Dendritic cell treated with granulocyte-macrophage colony-stimulating factor and Interleukin-4, amounts not matched to agents 40 ng/mL and 50 ng/mL, for 4 days (primary cell): ENCODE measurements around the gene LARP1.

ENCODE experiments used
- H3K27ac Mint-ChIP-seq: one replicate; pipeline ENCODE4 v1.8.0; 2022; ENCODE audit warnings: mild to moderate bottlenecking, mixed read lengths
- H3K27me3 Mint-ChIP-seq: one replicate; pipeline ENCODE4 v1.8.0; 2022; ENCODE audit warnings: mild to moderate bottlenecking, mixed read lengths
- H3K36me3 Mint-ChIP-seq: one replicate; pipeline ENCODE4 v1.8.0; 2022; ENCODE audit warnings: low read depth, mixed read lengths
- H3K4me1 Mint-ChIP-seq: one replicate; pipeline ENCODE4 v1.8.0; 2022; ENCODE audit warnings: low read depth, mixed read lengths
- H3K4me3 Mint-ChIP-seq: one replicate; pipeline ENCODE4 v1.8.0; 2022; ENCODE audit warnings: mild to moderate bottlenecking, moderate library complexity, mixed read lengths
- H3K9me3 Mint-ChIP-seq: one replicate; pipeline ENCODE4 v1.8.0; 2022; ENCODE audit warnings: mixed read lengths
- intact Hi-C: fragments of 100-400 bp; cut with micrococcal nuclease; formaldehyde crosslinking; loops from one replicate; pipeline ENCODE4 v1.15.0; 2022

The LARP1 gene

DNA sequence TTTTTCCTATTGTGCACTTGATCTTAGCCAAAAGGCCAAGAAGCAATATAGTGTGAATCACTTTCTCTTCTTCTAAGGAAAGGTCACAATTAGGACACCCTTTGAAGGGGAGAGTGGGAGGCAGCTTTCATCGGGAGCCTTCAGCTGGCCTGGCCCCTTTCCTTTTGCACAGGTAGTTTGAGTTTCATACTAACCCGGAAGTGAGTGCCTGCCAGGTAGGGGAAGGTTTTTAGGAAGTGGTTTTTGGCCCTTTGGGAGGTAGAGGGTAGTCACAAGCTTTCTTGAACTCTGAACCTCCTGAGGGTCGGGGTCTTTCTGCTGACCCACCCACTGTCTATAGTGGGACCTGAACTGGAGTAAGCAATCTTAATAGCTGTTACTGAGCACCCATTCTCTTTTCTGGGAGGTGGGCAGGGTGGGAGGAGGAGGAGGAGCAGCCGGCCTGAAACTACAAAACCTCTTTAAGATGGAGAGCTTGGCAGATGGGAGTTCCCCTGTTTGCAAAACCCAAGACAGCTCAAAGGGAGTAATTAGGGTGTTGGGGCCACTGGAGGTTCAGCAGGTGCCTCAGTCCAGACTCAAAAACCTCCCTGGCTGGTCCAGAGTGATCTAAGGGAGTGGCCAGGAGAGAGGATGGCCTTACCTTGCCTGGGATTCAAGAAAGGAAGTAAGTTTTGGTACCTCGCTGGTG is 6.0 kb downstream of the LARP1 start:
- no peaks in the 10 kb centered on the region for H3K27me3 Mint-ChIP-seq
- H3K36me3 Mint-ChIP-seq, result peaks cover 20% of the 10 kb centered on the region
- H3K27ac Mint-ChIP-seq, result peak overlapping the region; percentile 21
- H3K4me1 Mint-ChIP-seq, result peaks cover 73% of the 10 kb centered on the region
- intact Hi-C loops, result loop anchor here (10.0 kb wide), 1 partner anchor 54 kb away; no protein-coding TSS in a partner anchor
- no peaks in the 10 kb centered on the region for H3K9me3 Mint-ChIP-seq
- H3K4me3 Mint-ChIP-seq, result no peak overlapping the region

DNA sequence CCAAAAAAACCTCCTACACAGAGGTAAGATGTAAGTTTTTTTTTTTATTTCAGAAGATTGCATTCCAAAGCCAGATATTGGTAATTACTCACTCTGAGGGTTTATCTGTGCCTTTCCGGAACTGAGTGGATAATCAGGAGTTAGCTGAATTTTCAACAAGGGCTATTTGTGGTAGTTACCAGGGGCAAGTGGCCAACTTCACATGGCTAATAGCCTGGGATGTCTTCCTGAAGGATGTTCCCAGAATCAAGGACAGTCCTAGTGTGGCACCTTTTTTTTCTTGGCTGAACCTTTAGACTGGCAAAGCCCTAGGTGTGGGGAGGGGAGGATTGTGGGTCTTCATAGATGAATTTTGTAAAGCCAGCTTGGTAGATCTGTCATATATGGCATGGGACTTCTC is 7.1 kb downstream of the LARP1 start:
- Mint-ChIP-seq H3K36me3 (peaks cover 9% of the 10 kb centered on the region), H3K4me3 (no peak overlapping the region), H3K27ac (no peak overlapping the region), H3K9me3 (no peaks in the 10 kb centered on the region), H3K4me1 (peaks cover 80% of the 10 kb centered on the region), H3K27me3 (no peaks in the 10 kb centered on the region)
- intact Hi-C loops, result loop anchor here (10.0 kb wide), 1 partner anchor 53 kb away; no protein-coding TSS in a partner anchor

DNA sequence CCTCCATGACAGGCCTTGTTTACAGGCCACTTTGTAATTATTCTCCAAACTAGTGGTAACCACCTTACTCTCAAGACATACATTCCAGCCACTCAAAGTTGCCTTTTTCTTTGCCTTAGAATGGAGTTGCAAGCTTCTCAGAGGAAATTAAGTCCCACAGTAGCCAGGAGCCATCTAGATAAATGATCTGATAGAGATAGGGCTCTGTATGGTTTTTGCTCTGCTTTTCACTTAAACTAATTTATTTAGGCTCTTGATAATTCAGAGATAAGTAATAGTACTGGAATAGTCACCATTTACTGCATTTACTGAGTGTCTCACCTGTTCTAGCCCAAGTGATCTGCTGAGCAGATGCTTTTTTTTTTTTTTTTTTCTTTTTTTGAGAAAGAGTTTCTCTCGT is 7.5 kb downstream of the LARP1 start:
- intact Hi-C loops, result loop anchor here (10.0 kb wide), 1 partner anchor 52 kb away; no protein-coding TSS in a partner anchor
- no peaks in the 10 kb centered on the region for H3K27me3 Mint-ChIP-seq
- H3K36me3 Mint-ChIP-seq, result peaks cover 6% of the 10 kb centered on the region
- H3K27ac Mint-ChIP-seq, result no peak overlapping the region
- H3K9me3 Mint-ChIP-seq, result no peaks in the 10 kb centered on the region
- no peak overlapping the region for H3K4me3 Mint-ChIP-seq
- H3K4me1 Mint-ChIP-seq, result peaks cover 81% of the 10 kb centered on the region

DNA sequence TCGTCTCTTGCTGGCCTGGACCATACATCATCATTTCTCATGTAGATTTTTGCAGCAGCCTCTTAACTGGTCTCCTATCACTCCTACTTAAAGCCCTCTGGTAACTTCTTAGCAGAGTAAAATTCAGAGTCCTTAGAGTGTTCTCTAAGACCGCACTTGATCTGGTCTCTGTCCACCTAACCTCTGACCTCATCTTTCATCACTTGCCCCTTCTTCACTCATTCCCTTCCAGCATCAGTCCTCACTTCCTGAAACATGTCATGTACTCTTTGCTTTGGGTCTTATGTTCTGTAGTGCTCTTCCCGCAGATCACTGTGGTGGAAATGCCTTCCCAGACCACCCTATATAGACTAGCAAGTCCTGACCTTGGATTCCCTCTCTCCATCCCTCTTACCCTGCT is 9.8 kb downstream of the LARP1 start:
- Mint-ChIP-seq H3K27me3 (no peaks in the 10 kb centered on the region), H3K4me3 (no peak overlapping the region), H3K27ac (no peak overlapping the region), H3K4me1 (peaks cover 75% of the 10 kb centered on the region), H3K9me3 (no peaks in the 10 kb centered on the region), H3K36me3 (peaks cover 6% of the 10 kb centered on the region)
- intact Hi-C loops, result loop anchor here (10.0 kb wide), 1 partner anchor 50 kb away; no protein-coding TSS in a partner anchor

DNA sequence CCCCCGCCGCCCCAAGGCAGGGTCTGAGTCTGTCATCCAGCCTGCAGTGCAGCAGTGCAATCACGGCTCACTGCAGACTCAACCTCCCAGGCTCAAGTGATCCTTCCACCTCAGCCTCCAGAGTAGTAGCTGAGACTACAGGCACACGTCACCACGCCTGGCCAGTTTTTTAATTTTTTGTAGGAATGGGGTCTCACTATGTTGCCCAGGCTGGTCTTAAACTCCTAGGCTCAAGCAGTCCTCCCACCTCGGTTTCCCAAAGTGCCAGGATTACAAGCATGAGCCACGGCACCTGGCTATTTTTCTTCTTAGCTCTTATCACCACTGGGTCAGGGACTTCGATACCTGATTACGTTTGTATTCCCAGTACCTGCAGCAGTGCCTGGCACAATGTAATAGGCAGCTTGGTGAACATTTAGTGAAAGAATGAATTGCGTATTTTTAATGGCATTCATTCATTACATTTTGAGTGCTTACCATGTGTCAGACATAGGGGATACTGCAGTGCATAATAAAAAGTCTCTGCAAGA is 10.3 kb downstream of the LARP1 start:
- intact Hi-C loops, result loop anchor here (10.0 kb wide), 1 partner anchor 49 kb away; no protein-coding TSS in a partner anchor
- Mint-ChIP-seq H3K36me3 (peaks cover 6% of the 10 kb centered on the region), H3K4me1 (peaks cover 77% of the 10 kb centered on the region), H3K27ac (peak overlapping the region; percentile 71), H3K4me3 (no peak overlapping the region), H3K9me3 (no peaks in the 10 kb centered on the region), H3K27me3 (no peaks in the 10 kb centered on the region)

DNA sequence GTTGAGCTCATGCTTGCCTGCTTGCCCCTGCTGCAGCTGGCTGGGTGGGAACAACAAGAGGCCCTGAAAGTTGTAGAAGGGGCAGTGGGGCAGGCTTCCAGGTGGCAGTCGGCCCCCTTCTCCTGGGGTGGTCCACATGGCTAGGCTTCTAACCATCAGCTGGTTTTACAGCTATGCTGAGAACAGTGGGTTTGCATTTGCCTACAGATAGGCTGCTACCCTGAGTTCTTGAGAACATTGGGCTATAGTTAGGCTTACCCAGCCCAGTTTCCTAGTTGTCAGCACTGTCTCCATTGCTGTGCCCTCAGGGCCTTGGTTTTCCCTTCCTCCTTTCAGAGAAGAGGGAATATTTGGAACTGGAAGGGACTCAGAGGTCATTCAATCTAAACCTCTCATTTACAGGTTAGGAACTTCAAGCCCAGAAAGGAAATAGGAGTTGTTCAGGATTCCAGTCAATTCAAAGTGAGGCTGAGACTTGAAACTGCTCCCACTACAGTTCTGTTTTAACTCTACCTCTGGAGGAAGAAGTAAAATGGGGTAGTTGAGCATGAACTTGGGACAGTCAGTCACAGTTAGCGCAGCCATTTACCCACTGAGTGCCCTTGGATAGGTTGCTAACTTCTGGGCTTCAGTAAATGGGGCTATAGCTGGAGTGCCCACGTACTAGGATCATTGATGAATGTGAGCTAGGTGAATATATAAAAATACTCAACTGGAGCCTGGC is 11.5 kb downstream of the LARP1 start:
- H3K9me3 Mint-ChIP-seq, result no peaks in the 10 kb centered on the region
- no peak overlapping the region for H3K4me3 Mint-ChIP-seq
- H3K4me1 Mint-ChIP-seq, result peaks cover 76% of the 10 kb centered on the region
- intact Hi-C loops, result loop anchor here (10.0 kb wide), 1 partner anchor 48 kb away; no protein-coding TSS in a partner anchor
- H3K27me3 Mint-ChIP-seq, result no peaks in the 10 kb centered on the region
- peaks cover 10% of the 10 kb centered on the region for H3K36me3 Mint-ChIP-seq
- H3K27ac Mint-ChIP-seq, result peak overlapping the region; percentile 71

DNA sequence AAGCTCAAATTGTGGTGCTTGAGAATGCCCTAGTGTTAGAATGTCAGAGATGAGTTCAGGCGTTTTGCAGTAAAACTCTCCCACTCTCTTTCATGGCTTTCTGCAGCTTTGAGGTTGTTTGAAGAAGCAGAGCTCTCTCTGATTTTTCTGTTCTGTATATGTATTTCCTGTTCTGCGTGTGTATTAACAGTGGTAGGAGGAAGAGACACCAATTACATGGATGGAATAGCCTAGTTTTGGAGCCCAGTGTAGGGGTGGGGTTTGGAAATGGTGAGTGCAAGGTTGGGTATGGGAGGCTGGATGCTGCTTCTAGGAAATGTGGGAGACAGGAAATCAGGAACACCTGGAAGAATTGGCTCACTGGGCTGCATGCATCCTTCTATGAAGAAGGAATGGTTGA is 12.4 kb downstream of the LARP1 start:
- Mint-ChIP-seq H3K4me1 (peaks cover 70% of the 10 kb centered on the region), H3K9me3 (no peaks in the 10 kb centered on the region), H3K27ac (peak overlapping the region; percentile 71), H3K36me3 (peaks cover 8% of the 10 kb centered on the region), H3K4me3 (peak overlapping the region; percentile 33), H3K27me3 (no peaks in the 10 kb centered on the region)
- intact Hi-C loops, result loop anchor here (10.0 kb wide), 1 partner anchor 47 kb away; no protein-coding TSS in a partner anchor

DNA sequence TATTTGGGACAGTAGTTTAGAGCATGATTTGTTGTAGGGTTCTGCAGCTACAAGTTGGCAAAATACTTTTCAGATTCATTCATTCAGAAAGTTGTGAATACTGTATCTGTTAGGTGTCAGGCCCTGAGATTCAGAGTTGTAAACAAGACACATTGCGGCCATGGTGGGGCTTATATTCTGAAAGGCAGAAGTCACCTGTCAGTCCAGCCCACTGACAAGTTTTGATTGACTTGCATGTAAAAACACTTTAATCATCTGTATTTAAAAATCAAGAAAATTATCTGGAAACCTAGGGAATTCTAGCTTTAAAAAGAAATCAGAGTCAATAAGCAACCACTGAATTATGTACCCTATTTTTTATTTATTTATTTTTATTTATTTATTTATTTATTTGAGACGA is 13.0 kb downstream of the LARP1 start:
- H3K27me3 Mint-ChIP-seq, result no peaks in the 10 kb centered on the region
- intact Hi-C loops, result loop anchor here (10.0 kb wide), 1 partner anchor 47 kb away; no protein-coding TSS in a partner anchor
- H3K4me1 Mint-ChIP-seq, result peaks cover 72% of the 10 kb centered on the region
- H3K4me3 Mint-ChIP-seq, result no peak overlapping the region
- H3K9me3 Mint-ChIP-seq, result no peaks in the 10 kb centered on the region
- peak overlapping the region; percentile 71 for H3K27ac Mint-ChIP-seq
- peaks cover 8% of the 10 kb centered on the region for H3K36me3 Mint-ChIP-seq

DNA sequence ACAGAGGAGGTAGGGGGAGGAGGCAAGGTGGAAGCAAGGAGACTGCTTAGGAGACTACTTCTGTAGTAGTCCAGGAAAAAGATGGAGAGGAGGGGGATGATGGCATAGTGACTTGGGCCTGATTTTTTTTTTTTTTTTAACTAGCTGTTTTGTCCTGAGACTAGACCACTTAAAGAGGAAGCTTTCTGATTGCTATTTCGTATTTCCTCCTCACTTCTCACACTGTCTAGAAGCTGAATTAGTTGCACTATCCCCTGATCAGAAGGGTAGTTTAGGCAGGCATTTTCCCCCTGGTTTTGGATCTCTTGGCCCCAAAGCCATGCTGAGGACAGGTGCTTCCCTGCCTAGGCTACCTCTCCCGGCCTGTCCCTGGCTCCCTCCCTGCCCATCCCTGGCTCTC is 14.9 kb downstream of the LARP1 start:
- H3K36me3 Mint-ChIP-seq, result peaks cover 15% of the 10 kb centered on the region
- H3K4me1 Mint-ChIP-seq, result peaks cover 83% of the 10 kb centered on the region
- no peaks in the 10 kb centered on the region for H3K9me3 Mint-ChIP-seq
- intact Hi-C loops, result no loop called here
- H3K27ac Mint-ChIP-seq, result peak overlapping the region; percentile 69
- H3K27me3 Mint-ChIP-seq, result no peaks in the 10 kb centered on the region
- H3K4me3 Mint-ChIP-seq, result no peak overlapping the region

DNA sequence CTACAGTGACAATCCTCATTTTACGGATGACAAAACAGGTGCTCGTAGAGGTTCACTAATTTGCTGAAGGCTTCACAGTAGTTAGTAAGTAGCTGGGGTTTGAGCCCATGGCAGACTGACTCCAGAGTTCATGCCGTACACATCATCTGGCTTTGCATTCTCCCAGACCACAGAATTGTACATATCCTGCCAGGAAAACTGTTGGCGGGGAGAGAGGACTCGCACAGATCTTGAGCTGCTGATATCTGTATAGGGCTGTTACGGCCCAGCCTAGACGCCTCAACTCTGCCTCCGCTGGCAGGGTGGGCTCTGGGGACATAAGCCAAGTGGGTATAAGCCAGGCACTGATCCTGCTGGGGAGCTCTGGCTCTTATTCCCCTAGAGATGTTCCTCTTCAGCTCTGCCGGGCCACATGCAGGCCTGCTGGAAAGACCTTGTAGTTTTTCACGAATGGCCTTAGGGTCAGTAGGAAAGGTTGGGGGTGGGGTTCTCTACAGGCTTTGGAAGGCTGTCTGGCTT is 16.3 kb downstream of the LARP1 start:
- Mint-ChIP-seq H3K27ac (peak overlapping the region; percentile 20), H3K36me3 (peaks cover 17% of the 10 kb centered on the region), H3K4me1 (peaks cover 78% of the 10 kb centered on the region), H3K27me3 (no peaks in the 10 kb centered on the region), H3K9me3 (no peaks in the 10 kb centered on the region), H3K4me3 (no peak overlapping the region)
- intact Hi-C loops, result no loop called here

DNA sequence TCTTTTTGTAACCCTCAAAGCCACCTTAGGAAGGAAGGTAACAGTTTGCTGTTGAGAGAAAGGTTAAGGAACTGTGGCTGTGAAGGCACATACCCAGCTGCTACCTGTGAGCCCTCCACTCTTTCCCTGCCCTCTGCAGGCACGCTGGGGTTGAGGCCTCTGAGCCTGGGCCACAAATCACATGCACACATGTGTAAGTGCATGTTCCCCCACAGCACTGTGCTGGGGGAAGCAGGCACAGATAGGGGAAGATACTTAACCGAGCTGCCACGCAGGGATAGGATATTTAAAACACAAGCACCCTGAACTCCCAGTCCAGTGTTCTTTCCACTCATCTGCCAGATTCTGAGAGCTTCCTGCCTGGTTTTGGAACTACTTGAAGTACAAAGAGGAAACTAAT is 18.1 kb downstream of the LARP1 start:
- peaks cover 17% of the 10 kb centered on the region for H3K36me3 Mint-ChIP-seq
- H3K4me3 Mint-ChIP-seq, result no peak overlapping the region
- peak overlapping the region; percentile 23 for H3K27ac Mint-ChIP-seq
- H3K9me3 Mint-ChIP-seq, result no peaks in the 10 kb centered on the region
- H3K4me1 Mint-ChIP-seq, result peaks cover 62% of the 10 kb centered on the region
- intact Hi-C loops, result no loop called here
- no peaks in the 10 kb centered on the region for H3K27me3 Mint-ChIP-seq

DNA sequence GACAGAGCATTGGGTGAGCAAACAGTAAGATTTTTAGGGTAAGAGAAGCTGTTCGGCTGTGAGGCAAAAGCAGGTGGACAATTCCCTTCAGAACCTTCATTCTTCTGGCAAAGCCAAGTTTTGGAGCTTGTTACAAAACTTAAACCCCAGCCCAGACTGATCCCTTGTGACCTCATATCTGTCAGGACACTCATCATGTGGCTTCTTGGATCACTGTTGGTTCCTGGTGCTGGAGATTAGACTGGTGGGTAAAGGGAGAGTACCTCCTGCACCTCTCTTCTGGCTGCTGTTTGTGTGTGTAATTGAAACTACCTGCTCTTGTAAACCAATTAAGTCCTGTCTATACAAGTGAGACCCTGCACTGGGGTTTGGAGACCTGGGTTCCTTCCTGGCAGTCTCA is 21.0 kb downstream of the LARP1 start:
- intact Hi-C loops, result no loop called here
- Mint-ChIP-seq H3K36me3 (peaks cover 13% of the 10 kb centered on the region), H3K4me1 (peaks cover 62% of the 10 kb centered on the region), H3K4me3 (no peak overlapping the region), H3K27me3 (no peaks in the 10 kb centered on the region), H3K9me3 (no peaks in the 10 kb centered on the region), H3K27ac (no peak overlapping the region)

DNA sequence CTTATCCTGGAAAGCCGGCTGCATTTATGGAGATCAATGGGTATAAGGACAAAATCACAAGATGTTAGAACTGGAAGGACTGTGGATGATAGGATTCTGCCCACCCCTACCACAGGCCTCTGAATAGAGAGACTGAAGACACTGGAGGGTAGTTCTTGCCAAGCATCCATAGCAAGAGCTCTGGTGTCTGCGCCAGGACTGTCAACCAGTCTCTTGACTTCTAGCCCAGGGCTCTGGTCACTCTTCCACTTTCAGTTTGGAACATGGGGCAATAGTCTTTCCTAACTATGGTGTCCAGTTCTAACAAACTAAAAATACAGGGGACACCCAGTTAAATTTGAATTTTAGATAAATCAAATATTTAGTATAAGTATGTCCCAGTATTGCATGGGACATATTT is 23.4 kb downstream of the LARP1 start:
- Mint-ChIP-seq H3K36me3 (peaks cover 8% of the 10 kb centered on the region), H3K9me3 (no peaks in the 10 kb centered on the region), H3K27ac (no peak overlapping the region), H3K4me1 (peaks cover 71% of the 10 kb centered on the region), H3K27me3 (no peaks in the 10 kb centered on the region), H3K4me3 (no peak overlapping the region)
- intact Hi-C loops, result no loop called here

DNA sequence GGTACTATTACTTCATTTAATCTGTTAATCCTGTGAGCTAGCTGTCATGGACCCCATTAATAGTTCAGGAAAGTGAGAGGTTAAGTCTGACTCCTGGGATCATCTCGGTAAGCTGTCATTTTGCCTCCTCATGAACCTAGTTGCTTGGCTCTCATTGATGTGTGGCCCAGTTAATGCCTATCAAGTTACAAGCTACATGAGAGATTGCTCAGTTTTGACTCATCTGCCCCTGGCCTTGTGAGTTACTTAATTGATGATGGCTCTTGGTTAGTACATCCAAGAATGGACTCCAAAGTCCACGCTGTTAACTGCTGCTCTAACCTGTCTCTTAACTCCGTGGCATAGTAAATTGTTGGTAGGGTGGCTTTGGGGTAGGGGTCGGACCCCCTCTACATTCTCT is 23.9 kb downstream of the LARP1 start:
- intact Hi-C loops, result no loop called here
- Mint-ChIP-seq H3K27ac (peak overlapping the region; percentile 73), H3K27me3 (no peaks in the 10 kb centered on the region), H3K36me3 (peaks cover 8% of the 10 kb centered on the region), H3K4me3 (no peak overlapping the region), H3K4me1 (peaks cover 71% of the 10 kb centered on the region), H3K9me3 (no peaks in the 10 kb centered on the region)
